Superior temporal gyrus (tissue), 1 donor: ENCODE data around the gene PTPN9.
"Not testable (repeated sequence)": the region's sequence is repeated elsewhere in the genome, so short reads cannot be mapped to it uniquely, and the experiment has no call there.

Experiments used
- DNase-seq: peaks from one replicate; pipeline ENCODE4 v3.0.0-alpha.2; 2016; ENCODE audit errors: extremely low spot score

Gene PTPN9

GRCh38 chr15:75582943-75583342 lies 3.8 kb upstream of the PTPN9 start:
- not testable (repeated sequence) for DNase-seq

DNA sequence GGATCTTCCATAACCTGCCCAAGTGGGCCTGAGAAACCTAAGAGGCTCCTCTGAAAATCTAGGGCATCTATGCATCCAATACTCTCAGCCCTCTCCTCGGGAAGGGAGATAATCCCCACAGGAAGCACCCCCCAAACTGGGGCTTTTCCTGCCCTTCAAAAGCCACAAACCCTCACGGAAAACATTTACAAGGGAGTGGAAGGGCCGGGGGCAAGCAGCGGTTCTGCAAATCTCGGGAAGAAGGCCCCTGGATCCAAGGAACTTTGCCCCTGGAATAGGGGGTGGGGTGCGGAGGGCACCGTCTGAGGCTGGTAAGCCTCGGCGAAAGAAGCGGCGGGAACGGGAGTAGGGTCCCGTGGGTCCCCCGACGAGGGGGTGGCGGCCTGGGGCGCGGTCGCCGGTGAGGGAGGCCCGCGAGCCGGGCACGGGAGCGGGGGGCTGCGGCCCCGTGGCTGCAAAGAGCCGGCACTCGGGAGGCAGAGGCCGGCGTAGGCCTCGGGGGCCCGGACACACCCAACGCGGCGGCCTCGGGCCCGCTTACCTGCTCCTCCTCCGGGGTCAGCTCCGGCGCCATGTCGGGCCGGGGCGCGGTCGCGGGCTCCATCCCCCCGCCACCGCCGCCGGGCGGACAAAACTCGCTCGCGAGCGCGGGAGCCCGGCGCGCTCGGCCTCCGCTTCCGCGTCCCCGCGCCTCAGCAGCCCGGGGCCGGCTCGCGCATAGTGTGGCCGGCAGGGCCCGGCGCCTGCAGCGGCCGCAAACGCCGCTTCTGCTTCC lies 755 bp downstream of the PTPN9 start:
- DNase-seq, result no peak

DNA sequence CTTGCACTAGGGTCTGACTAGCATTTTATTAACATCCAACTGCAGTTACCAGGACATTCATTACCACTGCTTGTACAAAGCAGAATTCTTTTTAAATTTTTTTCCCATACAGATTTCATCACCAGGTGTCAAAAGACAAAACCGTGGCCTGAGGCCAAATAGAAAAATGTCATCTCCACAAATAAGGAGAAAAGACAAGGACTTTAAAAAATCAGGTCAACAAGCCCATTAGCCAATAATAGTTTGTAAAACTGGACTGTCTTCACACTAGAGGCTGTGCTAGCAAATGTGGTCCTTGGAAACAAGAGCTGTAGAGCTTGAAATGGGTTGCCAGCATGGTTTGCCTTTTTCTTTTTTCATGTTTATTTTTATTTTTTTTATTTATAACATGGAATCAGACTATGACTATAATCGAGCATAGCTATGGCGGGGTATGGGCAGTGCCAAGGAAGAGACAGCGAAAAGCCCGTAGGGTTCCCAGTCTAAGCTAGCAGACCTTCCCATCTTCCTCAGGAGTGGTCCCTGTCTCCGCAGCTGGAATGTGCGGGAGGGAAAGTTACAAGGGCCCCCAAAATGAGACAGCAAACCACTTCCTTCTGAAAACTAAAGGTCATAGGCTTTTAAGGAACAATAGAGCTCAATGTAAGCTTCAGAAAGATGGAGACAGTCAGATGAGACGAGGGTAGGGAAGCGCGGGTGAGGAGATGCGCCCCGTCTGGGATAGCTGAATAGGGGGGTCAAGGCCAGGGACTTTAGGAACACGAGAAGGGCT lies 1.5 kb downstream of the PTPN9 start:
- peak; percentile 48 for DNase-seq

DNA sequence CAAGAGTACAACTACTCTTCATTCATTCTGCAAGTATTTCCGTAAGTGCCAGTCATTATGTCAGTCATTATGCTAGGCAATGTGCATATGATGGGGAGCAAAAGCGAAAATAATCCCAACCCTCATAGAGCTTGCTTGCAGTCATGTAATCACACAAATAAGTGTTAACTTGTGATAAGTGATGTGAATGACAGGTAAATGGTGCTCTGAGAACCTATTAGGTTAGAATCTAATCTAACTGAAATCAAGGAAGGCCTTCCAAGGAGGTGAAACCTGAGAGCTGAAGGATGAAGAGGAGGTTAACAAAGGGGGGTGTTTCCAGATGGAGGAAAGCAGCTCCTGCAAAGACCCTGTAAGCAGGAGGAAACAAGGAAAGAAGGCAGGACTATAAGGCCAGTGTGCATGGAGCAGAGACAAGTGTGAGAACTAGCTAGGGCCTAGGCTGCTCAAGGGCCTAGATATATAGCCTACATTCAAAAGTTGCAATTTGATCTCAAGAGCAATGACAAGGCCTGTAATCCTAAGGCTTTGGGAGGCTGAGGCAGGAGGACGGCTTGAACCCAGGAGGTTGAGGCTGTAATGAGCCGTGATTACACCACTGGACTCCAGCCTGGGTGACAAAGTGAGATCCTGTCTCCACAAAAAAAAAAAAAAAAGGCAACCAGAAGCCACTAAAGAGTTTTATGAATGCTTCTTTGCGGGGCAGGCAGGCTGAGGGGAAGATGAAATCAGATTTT lies 5.3 kb downstream of the PTPN9 start:
- DNase-seq, result no peak

GRCh38 chr15:75570126-75570845 lies 8.8 kb downstream of the PTPN9 start:
- DNase-seq, result no peak

GRCh38 chr15:75565062-75565970 lies 13.8 kb downstream of the PTPN9 start:
- no peak for DNase-seq

DNA sequence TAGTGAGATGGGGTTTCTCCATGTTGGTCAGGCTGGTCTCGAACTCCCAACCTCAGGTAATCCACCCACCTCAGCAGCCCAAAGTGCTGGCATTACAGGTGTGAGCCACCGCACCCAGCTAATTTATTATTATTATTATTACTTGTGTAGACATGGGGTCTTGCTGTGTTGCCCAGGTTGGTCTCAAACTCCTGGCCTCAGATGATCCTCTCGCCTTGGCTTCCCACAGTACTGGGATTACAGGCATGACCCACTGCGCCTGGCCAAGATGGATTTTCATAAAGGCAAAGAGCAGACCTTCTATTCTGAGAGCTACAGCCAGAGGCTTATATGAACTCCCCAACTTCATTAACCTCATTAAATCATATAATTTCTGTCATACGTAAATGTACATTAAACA lies 17.2 kb downstream of the PTPN9 start:
- no peak for DNase-seq

GRCh38 chr15:75559360-75559759 lies 19.8 kb downstream of the PTPN9 start:
- not testable (repeated sequence) for DNase-seq

DNA sequence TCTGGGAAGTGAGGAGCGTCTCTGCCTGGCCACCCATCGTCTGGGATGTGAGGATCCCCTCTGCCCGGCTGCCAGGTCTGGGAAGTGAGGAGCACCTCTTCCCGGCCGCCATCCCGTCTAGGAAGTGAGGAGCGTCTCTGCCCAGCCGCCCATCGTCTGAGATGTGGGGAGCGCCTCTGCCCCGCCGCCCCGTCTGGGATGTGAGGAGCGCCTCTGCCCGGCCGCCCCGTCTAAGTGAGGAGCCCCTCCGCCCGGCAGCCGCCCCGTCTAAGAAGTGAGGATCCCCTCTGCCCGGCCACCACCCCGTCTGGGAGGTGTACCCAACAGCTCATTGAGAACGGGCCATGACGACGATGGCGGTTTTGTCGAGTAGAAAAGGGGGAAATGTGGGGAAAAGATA lies 20.2 kb downstream of the PTPN9 start:
- not testable (repeated sequence) for DNase-seq

DNA sequence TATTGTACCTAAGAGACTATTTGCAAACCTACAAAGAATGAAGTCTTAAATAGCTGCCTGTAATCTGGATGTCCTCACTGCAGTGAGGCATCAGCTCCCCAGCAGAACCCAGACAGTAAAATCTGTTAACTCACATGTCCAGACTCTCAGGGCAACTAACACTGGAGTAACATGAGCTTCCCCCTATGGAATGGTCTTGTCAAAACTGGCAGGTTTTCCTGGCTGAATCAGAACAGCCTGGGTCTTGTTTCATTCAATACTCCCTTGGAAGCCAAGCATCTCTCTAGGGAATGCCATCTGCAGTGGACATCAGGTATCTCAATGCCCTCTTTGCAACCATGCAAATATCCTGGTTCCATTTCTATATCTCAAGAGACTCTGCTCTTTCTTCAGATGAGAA lies 24.4 kb downstream of the PTPN9 start:
- DNase-seq, result no peak

DNA sequence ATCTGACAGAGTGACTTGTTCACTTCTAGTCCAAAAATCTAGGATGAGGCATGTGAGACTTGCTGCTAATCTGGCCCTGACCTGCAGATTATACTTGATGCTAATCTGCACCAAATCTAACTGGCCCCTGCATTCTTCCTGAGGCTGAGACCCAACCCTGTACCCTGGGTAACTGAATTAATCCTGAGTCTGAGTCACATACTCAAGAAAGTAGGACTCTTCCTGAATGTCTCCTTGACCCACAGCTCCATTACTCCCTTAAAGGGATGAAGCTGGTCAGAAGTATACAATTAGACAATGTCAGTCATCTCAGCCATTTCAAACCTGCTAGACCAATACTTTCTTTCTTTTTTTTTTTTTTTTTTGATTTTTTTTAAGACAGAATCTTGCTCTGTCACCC lies 25.5 kb downstream of the PTPN9 start:
- no peak for DNase-seq

DNA sequence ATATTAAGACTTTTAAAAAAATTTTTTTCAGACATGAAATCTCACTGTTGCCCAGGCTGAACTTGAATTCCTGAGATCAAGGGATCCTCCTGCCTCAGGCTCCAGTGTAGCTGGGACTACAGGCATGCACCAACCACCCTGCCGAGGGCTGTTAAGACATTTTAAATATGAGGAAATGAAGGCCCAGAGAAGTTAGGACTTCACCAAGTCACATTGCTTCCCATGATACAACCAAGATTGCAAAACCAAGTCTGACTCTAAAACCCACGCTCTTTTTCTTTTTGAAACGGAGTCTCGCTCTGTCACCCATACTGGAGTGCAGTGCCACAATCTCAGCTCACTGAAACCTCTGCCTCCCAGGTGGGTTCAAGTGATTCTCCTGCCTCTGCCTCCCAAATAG lies 28.0 kb downstream of the PTPN9 start:
- DNase-seq, result no peak

DNA sequence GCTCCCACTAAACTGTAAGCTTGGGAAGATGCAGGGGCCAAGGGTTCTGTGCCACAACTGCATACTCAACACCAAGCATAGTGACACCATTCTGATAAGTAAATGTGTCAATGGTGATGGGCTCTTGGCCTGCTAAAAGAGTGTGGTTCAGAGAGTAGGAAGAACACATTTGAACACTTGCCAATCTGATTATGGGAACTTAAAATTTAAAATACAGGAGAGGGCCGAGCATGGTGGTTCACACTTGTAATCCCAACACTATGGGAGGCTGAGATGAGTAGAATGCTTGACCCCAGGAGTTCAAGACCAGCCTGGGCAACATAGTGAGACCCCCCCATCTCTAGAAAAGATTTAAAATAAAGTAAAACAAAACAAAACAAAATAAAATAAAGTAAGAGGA lies 34.1 kb downstream of the PTPN9 start:
- no peak for DNase-seq

DNA sequence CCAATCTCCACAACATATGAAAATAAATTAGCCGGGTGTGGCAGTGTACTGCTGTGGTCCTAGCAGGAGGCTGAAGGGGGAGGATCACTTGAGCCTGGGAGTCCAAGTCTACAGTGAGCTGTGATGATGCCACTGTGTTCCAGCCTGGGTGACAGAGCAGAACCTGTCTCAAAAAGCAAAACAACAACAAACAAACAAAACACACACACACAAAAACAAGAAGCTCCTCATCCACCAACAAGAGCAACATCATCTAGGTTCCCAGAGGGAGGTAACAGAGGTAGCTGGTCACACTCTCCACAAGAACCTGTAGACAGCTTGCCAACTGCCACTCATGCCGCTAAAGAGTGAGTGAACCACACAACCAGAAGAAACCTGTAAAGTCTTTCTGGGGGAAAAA lies 34.8 kb downstream of the PTPN9 start:
- DNase-seq, result no peak

GRCh38 chr15:75542949-75543545 lies 36.1 kb downstream of the PTPN9 start:
- DNase-seq, result not testable (repeated sequence)

GRCh38 chr15:75542386-75542797 lies 36.7 kb downstream of the PTPN9 start:
- DNase-seq, result peak; percentile 53

GRCh38 chr15:75538376-75538775 lies 40.7 kb downstream of the PTPN9 start:
- no peak for DNase-seq

DNA sequence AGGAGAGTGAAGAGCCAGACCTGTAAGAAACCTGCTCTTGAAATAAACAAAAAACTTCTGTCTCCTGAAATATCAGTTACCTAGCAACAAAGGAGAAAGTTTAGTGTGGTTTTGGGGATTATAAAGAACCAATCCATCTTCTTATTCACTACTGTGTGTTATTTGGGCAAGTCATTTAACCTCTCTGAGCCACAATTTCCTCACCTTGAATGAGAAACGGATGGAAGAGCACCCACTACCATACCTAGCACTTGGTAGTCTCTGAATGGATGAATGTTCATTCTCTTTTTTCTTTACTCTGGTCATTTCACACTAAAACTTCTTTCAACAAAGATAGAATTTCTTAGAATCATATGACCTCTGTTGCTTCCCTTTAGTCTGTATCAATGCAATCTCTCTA lies 45.2 kb downstream of the PTPN9 start:
- no peak for DNase-seq

- no peak for DNase-seq
These were observed 46.5 kb downstream of the PTPN9 start for GRCh38 chr15:75532413-75533250.
